Measurements from ENCODE around the gene PRSS23.
"Not testable (repeated sequence)": the region's sequence is repeated elsewhere in the genome, so short reads cannot be mapped to it uniquely, and the experiment has no call there.

PRSS23 gene

GRCh38 chr11:86814775-86815174 lies 14.4 kb downstream of the PRSS23 start:
- no peak for DNase-seq (ENCODE audit: extremely low read depth, insufficient read length)
- Histone ChIP-seq H3K4me3 (replicated peaks; ENCODE audit: low read depth, low read length) (no peak overlapping the region), H3K36me3 (ENCODE audit: control insufficient read depth, insufficient read depth, low read length) (no peaks in the 10 kb centered on the region), H3K27me3 (replicated peaks; ENCODE audit: control insufficient read depth, insufficient read depth, low read length) (peaks cover 1% of the 10 kb centered on the region)
- TF ChIP-seq, protein P1, sequence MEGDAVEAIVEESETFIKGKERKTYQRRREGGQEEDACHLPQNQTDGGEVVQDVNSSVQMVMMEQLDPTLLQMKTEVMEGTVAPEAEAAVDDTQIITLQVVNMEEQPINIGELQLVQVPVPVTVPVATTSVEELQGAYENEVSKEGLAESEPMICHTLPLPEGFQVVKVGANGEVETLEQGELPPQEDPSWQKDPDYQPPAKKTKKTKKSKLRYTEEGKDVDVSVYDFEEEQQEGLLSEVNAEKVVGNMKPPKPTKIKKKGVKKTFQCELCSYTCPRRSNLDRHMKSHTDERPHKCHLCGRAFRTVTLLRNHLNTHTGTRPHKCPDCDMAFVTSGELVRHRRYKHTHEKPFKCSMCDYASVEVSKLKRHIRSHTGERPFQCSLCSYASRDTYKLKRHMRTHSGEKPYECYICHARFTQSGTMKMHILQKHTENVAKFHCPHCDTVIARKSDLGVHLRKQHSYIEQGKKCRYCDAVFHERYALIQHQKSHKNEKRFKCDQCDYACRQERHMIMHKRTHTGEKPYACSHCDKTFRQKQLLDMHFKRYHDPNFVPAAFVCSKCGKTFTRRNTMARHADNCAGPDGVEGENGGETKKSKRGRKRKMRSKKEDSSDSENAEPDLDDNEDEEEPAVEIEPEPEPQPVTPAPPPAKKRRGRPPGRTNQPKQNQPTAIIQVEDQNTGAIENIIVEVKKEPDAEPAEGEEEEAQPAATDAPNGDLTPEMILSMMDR (IDR thresholded peaks at IDR 0.05; ENCODE audit: insufficient read depth, low read length, poor library complexity, severe bottlenecking), result no peak

DNA sequence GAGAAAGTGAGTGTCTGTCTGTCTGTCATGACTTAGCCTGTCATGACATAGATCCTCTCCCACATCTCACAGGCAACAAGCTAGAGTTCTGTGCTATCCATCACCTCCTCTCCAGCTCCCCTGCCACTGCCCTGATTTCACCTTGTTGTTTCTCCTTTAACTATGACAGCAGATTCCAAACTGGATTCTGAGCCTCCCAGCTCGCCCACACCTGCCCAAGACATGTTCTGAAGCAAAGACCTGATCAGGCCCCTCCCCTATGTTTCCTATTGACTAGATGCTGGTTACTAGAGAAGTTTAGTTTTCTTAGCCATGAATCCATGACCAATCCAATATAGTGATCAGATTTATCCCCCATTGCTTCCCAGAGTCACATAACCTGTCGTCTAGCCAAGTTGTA lies 15.4 kb downstream of the PRSS23 start:
- TF ChIP-seq, protein P1 (IDR thresholded peaks at IDR 0.05; ENCODE audit: insufficient read depth, low read length, poor library complexity, severe bottlenecking), result no peak
- Histone ChIP-seq H3K36me3 (ENCODE audit: control insufficient read depth, insufficient read depth, low read length) (no peaks in the 10 kb centered on the region), H3K4me3 (replicated peaks; ENCODE audit: low read depth, low read length) (no peak overlapping the region), H3K27me3 (replicated peaks; ENCODE audit: control insufficient read depth, insufficient read depth, low read length) (peaks cover 1% of the 10 kb centered on the region)
- no peak for DNase-seq (ENCODE audit: extremely low read depth, insufficient read length)

- no peaks in the 10 kb centered on the region for H3K36me3 ChIP-seq (ENCODE audit: control insufficient read depth, insufficient read depth, low read length)
- no peak overlapping the region for H3K4me3 ChIP-seq (replicated peaks; ENCODE audit: low read depth, low read length)
- no peak for DNase-seq (ENCODE audit: extremely low read depth, insufficient read length)
- H3K27me3 ChIP-seq (replicated peaks; ENCODE audit: control insufficient read depth, insufficient read depth, low read length), result peaks cover 1% of the 10 kb centered on the region
- TF ChIP-seq, protein P1 (IDR thresholded peaks at IDR 0.05; ENCODE audit: insufficient read depth, low read length, poor library complexity, severe bottlenecking), result no peak
Measured at GRCh38 chr11:86816251-86816726, 15.9 kb downstream of the PRSS23 start.

DNA sequence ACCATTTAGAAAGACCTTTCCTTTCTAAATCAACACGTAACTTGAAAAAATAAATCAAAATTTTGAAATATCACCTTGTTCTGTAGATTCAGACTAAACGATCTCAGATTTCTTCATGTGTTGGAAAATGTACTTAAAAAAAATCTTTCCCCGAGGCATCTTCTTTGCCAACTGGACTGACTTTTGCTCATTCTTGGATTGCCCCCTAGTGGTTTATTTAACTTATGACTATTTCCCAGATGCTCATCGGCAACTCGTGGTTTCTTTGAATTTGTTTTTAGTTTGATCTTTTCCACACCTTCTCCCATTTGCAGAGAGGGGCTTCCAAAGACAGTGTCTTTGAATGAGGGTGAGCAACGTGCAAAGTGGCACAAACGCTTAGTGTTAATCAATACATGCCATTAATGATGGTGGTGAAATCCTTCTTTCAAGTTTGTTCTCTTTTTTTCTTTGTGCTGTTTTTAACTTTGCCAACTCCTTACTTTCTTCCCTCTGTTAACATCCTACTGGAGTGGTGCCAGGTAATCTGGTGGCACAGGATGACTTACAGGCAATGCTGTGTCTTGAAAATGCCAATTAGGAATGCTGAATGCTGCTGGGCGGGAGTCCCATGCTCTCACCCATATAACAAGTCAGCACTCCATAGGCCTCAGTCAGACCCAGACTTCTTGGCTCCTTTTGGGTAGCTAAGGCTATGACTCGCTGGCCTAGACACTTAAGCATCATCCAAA lies 18.3 kb downstream of the PRSS23 start:
- DNase-seq (ENCODE audit: extremely low read depth, insufficient read length), result no peak
- no peaks in the 10 kb centered on the region for H3K36me3 ChIP-seq (ENCODE audit: control insufficient read depth, insufficient read depth, low read length)
- TF ChIP-seq, protein P1 (IDR thresholded peaks at IDR 0.05; ENCODE audit: insufficient read depth, low read length, poor library complexity, severe bottlenecking), result peak; percentile 49
- H3K4me3 ChIP-seq (replicated peaks; ENCODE audit: low read depth, low read length), result no peak overlapping the region
- peaks cover 1% of the 10 kb centered on the region for H3K27me3 ChIP-seq (replicated peaks; ENCODE audit: control insufficient read depth, insufficient read depth, low read length)

DNA sequence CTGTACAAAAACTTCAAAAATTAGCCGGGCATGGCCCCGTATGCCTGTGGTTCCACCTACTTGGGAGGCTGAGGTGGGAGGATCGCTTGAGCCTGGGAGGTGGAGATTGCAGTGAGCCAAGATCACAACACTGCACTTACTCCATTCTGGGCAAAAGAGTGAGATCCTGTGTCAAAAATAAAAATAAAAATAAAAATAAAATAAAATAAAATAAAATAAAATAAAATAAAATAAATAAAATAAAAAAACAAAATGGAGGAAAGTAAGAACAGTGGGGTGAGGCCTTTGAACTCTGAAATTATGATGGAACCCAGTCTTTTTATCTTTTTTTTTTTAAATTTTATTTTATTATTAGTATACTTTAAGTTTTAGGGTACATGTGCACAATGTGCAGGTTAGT lies 23.8 kb downstream of the PRSS23 start:
- not testable (repeated sequence) for DNase-seq (ENCODE audit: extremely low read depth, insufficient read length); H3K4me3 ChIP-seq (replicated peaks; ENCODE audit: low read depth, low read length); H3K36me3 ChIP-seq (ENCODE audit: control insufficient read depth, insufficient read depth, low read length); H3K27me3 ChIP-seq (replicated peaks; ENCODE audit: control insufficient read depth, insufficient read depth, low read length)

DNA sequence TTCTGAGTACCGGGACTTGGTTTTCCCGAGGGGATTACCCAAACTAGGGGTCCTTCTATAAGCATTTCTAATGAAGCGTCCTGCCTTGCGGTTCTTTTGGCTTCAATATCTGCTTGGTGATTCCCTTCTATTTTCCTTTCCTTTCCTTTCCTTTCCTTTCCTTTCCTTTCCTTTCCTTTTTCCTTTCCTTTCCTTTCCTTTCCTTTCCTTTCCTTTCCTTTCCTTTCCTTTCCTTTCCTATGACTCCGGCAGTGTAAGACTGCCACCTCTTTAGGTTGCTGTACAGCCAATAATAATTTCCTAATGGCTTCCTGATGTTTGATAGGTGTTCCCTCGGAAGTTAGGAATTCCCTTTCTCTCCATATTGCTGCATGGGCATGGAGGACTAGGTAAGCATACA lies 34.0 kb downstream of the PRSS23 start:
- H3K27me3 ChIP-seq (replicated peaks; ENCODE audit: control insufficient read depth, insufficient read depth, low read length); H3K4me3 ChIP-seq (replicated peaks; ENCODE audit: low read depth, low read length); DNase-seq (ENCODE audit: extremely low read depth, insufficient read length); H3K36me3 ChIP-seq (ENCODE audit: control insufficient read depth, insufficient read depth, low read length): not testable (repeated sequence)

DNA sequence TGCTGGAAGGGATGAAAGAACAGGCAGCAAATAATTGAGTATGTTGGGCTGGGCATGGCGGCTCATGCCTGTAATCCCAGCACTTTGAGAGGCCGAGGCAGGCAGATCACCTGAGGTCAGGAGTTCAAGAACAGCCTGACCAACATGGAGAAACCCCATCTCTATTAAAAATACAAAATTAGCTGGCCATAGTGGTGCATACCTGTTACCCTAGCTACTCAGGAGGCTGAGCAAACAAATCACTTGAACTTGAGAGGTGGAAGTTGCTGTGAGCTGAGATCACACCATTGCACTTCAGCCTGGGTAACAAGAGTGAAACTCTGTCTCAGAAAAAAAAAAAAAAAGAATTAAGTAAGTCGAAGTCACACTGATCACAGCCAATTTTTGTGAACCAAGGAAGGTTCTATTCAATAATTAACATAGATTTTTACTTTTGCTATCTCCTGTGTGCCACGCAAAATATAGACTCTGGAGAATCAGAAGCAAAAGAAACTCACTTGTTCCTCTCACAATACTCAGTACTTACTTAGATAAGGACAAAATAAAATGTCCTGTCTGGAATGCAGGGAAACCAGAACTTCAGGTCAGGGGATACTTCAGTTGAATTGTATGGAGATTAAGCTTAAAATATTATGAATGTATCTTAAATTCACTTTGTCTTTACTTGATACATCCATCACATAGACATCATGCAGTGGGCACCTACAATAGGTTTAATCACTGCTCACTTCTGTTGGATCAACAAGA lies 44.6 kb downstream of the PRSS23 start:
- H3K27me3 ChIP-seq (replicated peaks; ENCODE audit: control insufficient read depth, insufficient read depth, low read length); DNase-seq (ENCODE audit: extremely low read depth, insufficient read length); H3K4me3 ChIP-seq (replicated peaks; ENCODE audit: low read depth, low read length); H3K36me3 ChIP-seq (ENCODE audit: control insufficient read depth, insufficient read depth, low read length): not testable (repeated sequence)

Measured in GM06990 (cell line).